Esophagus muscularis mucosa (tissue), 4 donors: Measurements from ENCODE around the gene RAB3GAP2.

Source experiments
- EP300 ChIP-seq: sonication (generic); formaldehyde crosslinking; IDR thresholded peaks from one replicate; pipeline ENCODE4 v1.6.1; 2017; ENCODE audit warnings: antibody characterized with exemption
- POLR2A ChIP-seq: fragments of 450-650 bp; IDR thresholded peaks from one replicate; pipeline ENCODE4 v1.6.1; 2017; ENCODE audit warnings: antibody characterized with exemption, moderate library complexity, mild to moderate bottlenecking, low read depth
- POLR2AphosphoS5 ChIP-seq, 2 donors: sonication (generic); formaldehyde crosslinking; IDR thresholded peaks; one replicate each; pipeline ENCODE4 v1.6.1; 2017; ENCODE audit warnings: antibody characterized with exemption in 2 of 2
- TF ChIP-seq, protein P1 (sequence below), 3 experiments: fragments of 200-600 bp in 2 of 3; fragments of 450-650 bp in 1 of 3; sonication (generic) in 2 of 3; IDR thresholded peaks; one replicate each; pipeline ENCODE4 v1.5.1; 2017 to 2019; ENCODE audit warnings: antibody characterized with exemption in 3 of 3, mild to moderate bottlenecking in 2 of 3, moderate library complexity in 1 of 3

DNA sequence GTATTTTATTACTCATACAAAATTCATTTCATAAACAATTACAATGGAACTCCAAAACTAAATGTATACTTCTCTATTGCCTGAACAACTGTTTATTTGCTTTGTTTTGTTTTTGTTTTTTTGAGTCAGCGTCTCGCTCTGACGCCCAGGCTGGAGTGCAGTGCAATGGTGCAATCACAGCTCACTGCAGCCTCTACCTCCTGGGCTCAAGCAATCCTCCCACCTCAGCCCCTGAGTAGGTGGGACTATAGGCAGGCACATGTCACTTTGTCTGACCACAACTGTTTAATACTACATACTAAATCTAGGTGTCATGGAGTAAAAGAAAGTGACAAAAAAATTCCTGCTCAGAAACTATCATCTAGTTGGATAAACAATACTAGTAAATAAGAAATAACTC lies 49.3 kb downstream of the RAB3GAP2 start:
- TF ChIP-seq, protein P1, sequence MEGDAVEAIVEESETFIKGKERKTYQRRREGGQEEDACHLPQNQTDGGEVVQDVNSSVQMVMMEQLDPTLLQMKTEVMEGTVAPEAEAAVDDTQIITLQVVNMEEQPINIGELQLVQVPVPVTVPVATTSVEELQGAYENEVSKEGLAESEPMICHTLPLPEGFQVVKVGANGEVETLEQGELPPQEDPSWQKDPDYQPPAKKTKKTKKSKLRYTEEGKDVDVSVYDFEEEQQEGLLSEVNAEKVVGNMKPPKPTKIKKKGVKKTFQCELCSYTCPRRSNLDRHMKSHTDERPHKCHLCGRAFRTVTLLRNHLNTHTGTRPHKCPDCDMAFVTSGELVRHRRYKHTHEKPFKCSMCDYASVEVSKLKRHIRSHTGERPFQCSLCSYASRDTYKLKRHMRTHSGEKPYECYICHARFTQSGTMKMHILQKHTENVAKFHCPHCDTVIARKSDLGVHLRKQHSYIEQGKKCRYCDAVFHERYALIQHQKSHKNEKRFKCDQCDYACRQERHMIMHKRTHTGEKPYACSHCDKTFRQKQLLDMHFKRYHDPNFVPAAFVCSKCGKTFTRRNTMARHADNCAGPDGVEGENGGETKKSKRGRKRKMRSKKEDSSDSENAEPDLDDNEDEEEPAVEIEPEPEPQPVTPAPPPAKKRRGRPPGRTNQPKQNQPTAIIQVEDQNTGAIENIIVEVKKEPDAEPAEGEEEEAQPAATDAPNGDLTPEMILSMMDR (IDR thresholded peaks at IDR 0.05): no peak
- TF ChIP-seq EP300 (no peak), POLR2A (no peak), POLR2AphosphoS5 (IDR thresholded peaks at IDR 0.05) (no peak)
